Activated T-helper 1 cell treated with anti-CD3 and anti-CD28 coated beads, Interleukin-12 subunit alpha, Interleukin-12 subunit beta, Interleukin-2, Interleukin-4 antibody, amounts not matched to agents 30 ng/mL and 10 ng/mL and 1 ng/mL, durations not matched to agents 14 hours and 24 hours and 36 hours (primary cell): ENCODE data around the gene ESYT1. TPM values are rescaled to one million over a fixed set of nuclear protein-coding genes. Genes with fewer than 3 reads are reported as not detected.

Experiments used
- DNase-seq: peaks from one replicate; pipeline ENCODE4 v3.0.0; 2021; ENCODE audit warnings: low spot score
- H3K27ac Mint-ChIP-seq: one replicate; pipeline ENCODE4 v1.8.0; 2021; ENCODE audit warnings: mild to moderate bottlenecking, mixed read lengths
- H3K27me3 Mint-ChIP-seq: one replicate; pipeline ENCODE4 v1.8.0; 2022; ENCODE audit warnings: mild to moderate bottlenecking, moderate library complexity, mixed read lengths; ENCODE audit not compliant: insufficient read depth
- H3K36me3 Mint-ChIP-seq: one replicate; pipeline ENCODE4 v1.8.0; 2021; ENCODE audit warnings: low read depth, mixed read lengths
- H3K4me1 Mint-ChIP-seq: one replicate; pipeline ENCODE4 v1.8.0; 2021; ENCODE audit warnings: low read depth, mixed read lengths
- H3K4me3 Mint-ChIP-seq: one replicate; pipeline ENCODE4 v1.8.0; 2021; ENCODE audit warnings: mild to moderate bottlenecking, moderate library complexity, mixed read lengths
- H3K9me3 Mint-ChIP-seq: one replicate; pipeline ENCODE4 v1.8.0; 2021; ENCODE audit warnings: mixed read lengths
- intact Hi-C: fragments of 100-400 bp; cut with micrococcal nuclease; formaldehyde crosslinking; loops from one replicate; pipeline ENCODE4 v1.15.1; 2024
- total RNA-seq: library from RNA; stranded (reverse); gene quantifications from 2 replicates; pipeline ENCODE4 v1.2.3, GENCODE V29; 2022

Gene ESYT1
- total RNA-seq, 1 donor from 2014 or later, result 161 TPM

- Mint-ChIP-seq H3K36me3 (peaks cover 10% of the 10 kb centered on the region), H3K9me3 (no peaks in the 10 kb centered on the region), H3K4me1 (peaks cover 53% of the 10 kb centered on the region), H3K4me3 (peak overlapping the region; percentile 93), H3K27me3 (peaks cover 2% of the 10 kb centered on the region), H3K27ac (peak overlapping the region; percentile 96)
- no peak for DNase-seq
- intact Hi-C loops, result loop anchor here (1.0 to 5.0 kb wide), 2 partner anchors 38 to 172 kb away; partner anchors contain the start of genes APOF, MYL6B and STAT2
These were observed 62.7 kb downstream of the ESYT1 start for GRCh38 chr12:56190695-56191155.

GRCh38 chr12:56192582-56192981 is 64.5 kb downstream of the ESYT1 start:
- no peak for DNase-seq
- no peak overlapping the region for H3K27ac Mint-ChIP-seq
- no peak overlapping the region for H3K4me3 Mint-ChIP-seq
- H3K27me3 Mint-ChIP-seq, result peaks cover 2% of the 10 kb centered on the region
- no peaks in the 10 kb centered on the region for H3K9me3 Mint-ChIP-seq
- peaks cover 37% of the 10 kb centered on the region for H3K4me1 Mint-ChIP-seq
- intact Hi-C loops, result loop anchor here (2.0 to 5.0 kb wide), 2 partner anchors 74 to 170 kb away; partner anchors contain the start of genes APOF, COQ10A and STAT2
- H3K36me3 Mint-ChIP-seq, result peaks cover 5% of the 10 kb centered on the region

GRCh38 chr12:56193025-56193578 is 65.0 kb downstream of the ESYT1 start:
- H3K27me3 Mint-ChIP-seq, result peaks cover 2% of the 10 kb centered on the region

More at GRCh38 chr12:56193025-56193578, 65.0 kb downstream of the ESYT1 start:
- no peak overlapping the region for H3K4me3 Mint-ChIP-seq
- peaks cover 32% of the 10 kb centered on the region for H3K4me1 Mint-ChIP-seq
- no peaks in the 10 kb centered on the region for H3K9me3 Mint-ChIP-seq
- peaks cover 5% of the 10 kb centered on the region for H3K36me3 Mint-ChIP-seq
- intact Hi-C loops, result loop anchor here (1.0 to 5.0 kb wide), 6 partner anchors 31 to 275 kb away; partner anchors contain the start of genes ANKRD52, APOF, COQ10A and NABP2
- peak; percentile 64 for DNase-seq
- peak overlapping the region; percentile 59 for H3K27ac Mint-ChIP-seq

Other genes with a start within 250 kb of the ESYT1 start
- gene PYM1, start 200.4 kb upstream of the ESYT1 start, total RNA-seq, result 38.8 and 40.5 TPM in 2 replicates
- gene DGKA, start 197.1 kb upstream of the ESYT1 start, total RNA-seq, result 352 and 379 TPM in 2 replicates
- gene PMEL, start 162.2 kb upstream of the ESYT1 start, total RNA-seq, result 0.29 TPM in 1 of 2 replicates, not detected in the other
- 93.5 and 109 TPM in 2 replicates for gene CDK2, start 161.4 kb upstream of the ESYT1 start, total RNA-seq
- 42.6 and 47.0 TPM in 2 replicates for gene RAB5B, start 154.2 kb upstream of the ESYT1 start, total RNA-seq
- 12.0 and 12.9 TPM in 2 replicates for gene SUOX, start 131.0 kb upstream of the ESYT1 start, total RNA-seq
- gene IKZF4, start 107.2 kb upstream of the ESYT1 start, total RNA-seq, result 31.9 and 35.7 TPM in 2 replicates
- gene RPS26, start 86.3 kb upstream of the ESYT1 start, total RNA-seq, result 35.4 and 38.2 TPM in 2 replicates
- gene ERBB3, start 48.1 kb upstream of the ESYT1 start, total RNA-seq, result 0.51 and 0.65 TPM in 2 replicates
- 404 and 419 TPM in 2 replicates for gene PA2G4, start 23.7 kb upstream of the ESYT1 start, total RNA-seq
- gene RPL41, start 11.6 kb upstream of the ESYT1 start, total RNA-seq, result 3,669 and 3,676 TPM in 2 replicates
- 13.5 and 13.7 TPM in 2 replicates for gene ZC3H10, start 10.0 kb upstream of the ESYT1 start, total RNA-seq
- gene MYL6B, start 24.3 kb downstream of the ESYT1 start, total RNA-seq, result 58.8 and 67.6 TPM in 2 replicates
- 786 and 802 TPM in 2 replicates for gene MYL6, start 30.1 kb downstream of the ESYT1 start, total RNA-seq
- gene SMARCC2, start 61.2 kb downstream of the ESYT1 start, total RNA-seq, result 124 and 132 TPM in 2 replicates
- 46.9 and 47.2 TPM in 2 replicates for gene RNF41, start 93.7 kb downstream of the ESYT1 start, total RNA-seq
- 97.5 and 102 TPM in 2 replicates for gene NABP2, start 96.1 kb downstream of the ESYT1 start, total RNA-seq
- 0.54 and 1.4 TPM in 2 replicates for gene SLC39A5, start 101.8 kb downstream of the ESYT1 start, total RNA-seq
- gene ANKRD52, start 130.1 kb downstream of the ESYT1 start, total RNA-seq, result 71.0 and 83.9 TPM in 2 replicates
- 17.8 and 18.0 TPM in 2 replicates for gene COQ10A, start 138.7 kb downstream of the ESYT1 start, total RNA-seq
- 269 and 280 TPM in 2 replicates for gene CS, start 172.1 kb downstream of the ESYT1 start, total RNA-seq
- 170 and 172 TPM in 2 replicates for gene CNPY2, start 187.7 kb downstream of the ESYT1 start, total RNA-seq
- 20.9 and 21.3 TPM in 2 replicates for gene PAN2, start 205.7 kb downstream of the ESYT1 start, total RNA-seq
- 40.0 and 43.3 TPM in 2 replicates for gene IL23A, start 210.6 kb downstream of the ESYT1 start, total RNA-seq
- gene STAT2, start 231.8 kb downstream of the ESYT1 start, total RNA-seq, result 70.2 and 71.3 TPM in 2 replicates
- gene APOF, start 234.6 kb downstream of the ESYT1 start, total RNA-seq, result not detected in 2 replicates